SW480 (cell line): ENCODE results near the gene SYPL1.

Experiments
- DNase-seq: peaks from one replicate; pipeline ENCODE4 v3.0.0-alpha.2; 2016; ENCODE audit warnings: low spot score

Gene SYPL1

GRCh38 chr7:106065575-106066500 lies 46.3 kb downstream of the SYPL1 start:
- DNase-seq, result peak; percentile 63

- DNase-seq, result peak; percentile 99
Measured at GRCh38 chr7:106064771-106065574, 47.1 kb downstream of the SYPL1 start.

GRCh38 chr7:106064316-106064715 lies 47.8 kb downstream of the SYPL1 start:
- DNase-seq, result peak; percentile 35

- DNase-seq, result no peak
Measured at GRCh38 chr7:106063692-106064091, 48.4 kb downstream of the SYPL1 start.

- DNase-seq, result no peak
Measured at GRCh38 chr7:106063024-106063423, 49.1 kb downstream of the SYPL1 start.

- peak; percentile 31 for DNase-seq
Measured at GRCh38 chr7:106062521-106062931, 49.6 kb downstream of the SYPL1 start.

GRCh38 chr7:106062006-106062405 lies 50.1 kb downstream of the SYPL1 start:
- DNase-seq, result peak; percentile 28

GRCh38 chr7:106061301-106061979 lies 50.7 kb downstream of the SYPL1 start:
- no peak for DNase-seq

- DNase-seq, result no peak
Measured at GRCh38 chr7:106060394-106060920, 51.7 kb downstream of the SYPL1 start.

GRCh38 chr7:106059556-106059955 lies 52.6 kb downstream of the SYPL1 start:
- DNase-seq, result no peak

GRCh38 chr7:106058928-106059324 lies 53.2 kb downstream of the SYPL1 start:
- DNase-seq, result no peak

- DNase-seq, result no peak
Measured at GRCh38 chr7:106057962-106058927, 53.9 kb downstream of the SYPL1 start.

- no peak for DNase-seq
Measured at GRCh38 chr7:106057204-106057961, 54.7 kb downstream of the SYPL1 start.

- peak; percentile 86 for DNase-seq
Measured at GRCh38 chr7:106056513-106057203, 55.5 kb downstream of the SYPL1 start.

- no peak for DNase-seq
Measured at GRCh38 chr7:106054971-106055532, 57.1 kb downstream of the SYPL1 start.

GRCh38 chr7:106054156-106054910 lies 57.8 kb downstream of the SYPL1 start:
- DNase-seq, result no peak

- DNase-seq, result no peak
Measured at GRCh38 chr7:106053109-106053508, 59.0 kb downstream of the SYPL1 start.

GRCh38 chr7:106052681-106053080 lies 59.4 kb downstream of the SYPL1 start:
- no peak for DNase-seq
